Endothelial cell (in vitro differentiated cells): ENCODE measurements around the gene CENPM. TPM values are rescaled to one million over a fixed set of nuclear protein-coding genes. Genes with fewer than 3 reads are reported as not detected.

Source experiments
- DNase-seq: peaks from one replicate; pipeline ENCODE4 v3.0.0; 2021; ENCODE audit warnings: low spot score
- H3K27ac Mint-ChIP-seq: one replicate; pipeline ENCODE4 v1.8.0; 2021; ENCODE audit warnings: mixed read lengths, inconsistent platforms; ENCODE audit not compliant: unreplicated experiment
- H3K27me3 Mint-ChIP-seq: one replicate; pipeline ENCODE4 v1.8.0; 2021; ENCODE audit warnings: mild to moderate bottlenecking, moderate library complexity, mixed read lengths, inconsistent platforms; ENCODE audit not compliant: unreplicated experiment
- H3K36me3 Mint-ChIP-seq: one replicate; pipeline ENCODE4 v1.8.0; 2021; ENCODE audit warnings: mild to moderate bottlenecking, low read depth, mixed read lengths, inconsistent platforms; ENCODE audit not compliant: unreplicated experiment
- H3K4me1 Mint-ChIP-seq: one replicate; pipeline ENCODE4 v1.8.0; 2021; ENCODE audit warnings: mild to moderate bottlenecking, mixed read lengths, inconsistent platforms; ENCODE audit not compliant: unreplicated experiment
- H3K4me3 Mint-ChIP-seq: one replicate; pipeline ENCODE4 v1.8.0; 2021; ENCODE audit warnings: mild to moderate bottlenecking, mixed read lengths, inconsistent platforms; ENCODE audit not compliant: unreplicated experiment
- H3K9me3 Mint-ChIP-seq: one replicate; pipeline ENCODE4 v1.8.0; 2021; ENCODE audit warnings: mixed read lengths, inconsistent platforms; ENCODE audit not compliant: unreplicated experiment
- CTCF ChIP-seq: fragments of 200-600 bp; sonication (generic); IDR thresholded peaks from one replicate; pipeline ENCODE4 v1.5.0; 2021; ENCODE audit warnings: antibody characterized with exemption; ENCODE audit not compliant: unreplicated experiment
- total RNA-seq: library from RNA; stranded (reverse); fragmentation: NEBNext Ultra II Directional; extraction: Animal tissue kit (Norgen Biotek cat#: 25700); gene quantifications from one replicate; pipeline ENCODE4 v1.2.1, GENCODE V29; 2021; ENCODE audit not compliant: unreplicated experiment

The CENPM gene
- total RNA-seq, 1 donor from 2014 or later = 5.2 TPM

GRCh38 chr22:41978732-41979131, 31.8 kb upstream of the CENPM start:
- no peak overlapping the region for H3K27ac Mint-ChIP-seq

DNA sequence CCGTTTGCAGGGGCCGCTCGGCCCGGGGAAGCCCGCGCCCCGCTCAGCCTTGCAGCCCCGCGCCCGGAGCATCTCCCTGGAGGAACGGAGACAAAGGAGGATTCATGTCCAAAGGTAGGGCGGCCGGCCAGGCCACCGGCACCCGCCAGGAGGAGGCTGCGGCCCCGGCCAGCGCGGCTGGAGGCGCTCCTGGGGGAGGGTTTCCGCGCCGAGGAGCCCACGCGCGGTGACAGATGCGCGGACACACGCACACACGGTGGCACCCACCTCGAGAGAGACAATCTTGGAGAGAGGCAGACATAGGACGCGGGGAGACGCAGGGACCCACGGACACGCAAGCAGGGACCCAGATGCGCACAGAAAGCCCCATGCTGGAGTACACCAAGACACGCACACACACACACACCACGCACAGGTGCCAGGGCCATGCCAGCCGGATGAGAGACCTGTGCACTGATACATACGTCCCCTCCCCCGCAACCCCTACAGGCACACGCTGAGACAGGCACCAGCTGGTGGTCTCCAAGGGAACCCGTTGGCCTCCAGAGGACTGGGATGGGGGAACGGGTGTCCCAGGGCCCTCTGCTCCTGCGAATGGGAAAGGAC, 30.1 kb upstream of the CENPM start:
- Mint-ChIP-seq H3K27me3 (peaks cover 23% of the 10 kb centered on the region), H3K4me1 (no peaks in the 10 kb centered on the region)

More at GRCh38 chr22:41978732-41979131, 31.8 kb upstream of the CENPM start:
- H3K27me3 Mint-ChIP-seq = peaks cover 16% of the 10 kb centered on the region
- no peaks in the 10 kb centered on the region for H3K9me3 Mint-ChIP-seq
- no peaks in the 10 kb centered on the region for H3K36me3 Mint-ChIP-seq
- H3K4me3 Mint-ChIP-seq = no peak overlapping the region
- DNase-seq = no peak
- no peaks in the 10 kb centered on the region for H3K4me1 Mint-ChIP-seq
- TF ChIP-seq CTCF = no peak

DNA sequence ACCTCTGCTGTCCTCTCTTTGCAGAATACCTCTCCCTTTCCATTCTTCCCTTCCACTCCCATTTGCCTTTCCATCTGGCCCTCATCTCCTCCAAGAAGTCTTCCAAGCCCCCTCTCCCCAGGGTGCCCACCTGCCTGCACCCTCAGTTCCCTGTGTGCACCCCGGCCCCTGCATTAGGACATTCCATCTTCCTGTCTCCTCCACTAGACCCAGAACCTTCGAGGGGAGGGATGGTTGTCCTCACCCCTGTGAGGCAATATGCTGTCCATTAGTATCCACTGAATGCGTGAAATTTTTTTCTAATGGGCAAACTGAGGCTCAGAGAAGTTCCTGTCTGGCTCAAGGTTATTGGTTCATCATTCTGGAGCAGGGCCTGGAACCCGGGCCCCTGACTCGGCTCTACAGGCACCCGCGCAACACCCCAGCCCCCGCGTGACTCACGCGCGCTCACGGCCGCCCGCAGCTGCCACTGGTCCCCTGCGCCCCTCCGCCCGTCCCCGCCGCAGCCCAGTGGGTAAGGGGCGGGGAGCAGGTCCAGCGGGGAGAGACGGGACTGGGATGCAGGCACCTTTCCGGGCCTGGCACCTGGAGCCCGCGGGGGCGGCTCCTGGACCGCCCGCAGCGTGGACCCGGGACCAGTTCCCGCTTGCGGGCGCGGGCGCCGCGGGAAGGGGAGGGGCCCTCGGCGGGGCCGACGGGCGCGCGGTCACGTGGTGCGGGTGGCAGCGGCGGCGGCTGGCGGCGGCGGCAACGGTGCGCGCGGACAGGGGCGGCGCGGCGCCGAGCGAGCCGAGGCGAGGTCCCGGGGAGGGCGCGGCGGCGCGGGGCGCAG, 29.3 kb upstream of the CENPM start:
- H3K9me3 Mint-ChIP-seq = no peaks in the 10 kb centered on the region
- no peak for TF ChIP-seq CTCF
- DNase-seq = no peak
- H3K27ac Mint-ChIP-seq = no peak overlapping the region
- H3K27me3 Mint-ChIP-seq = peaks cover 24% of the 10 kb centered on the region
- peaks cover 3% of the 10 kb centered on the region for H3K36me3 Mint-ChIP-seq
- H3K4me3 Mint-ChIP-seq = peak overlapping the region; percentile 43
- no peaks in the 10 kb centered on the region for H3K4me1 Mint-ChIP-seq

More for the DNA sequence above, 30.1 kb upstream of the CENPM start:
- no peak for DNase-seq
- Mint-ChIP-seq H3K9me3 (no peaks in the 10 kb centered on the region), H3K36me3 (peaks cover 3% of the 10 kb centered on the region), H3K4me3 (no peak overlapping the region), H3K27ac (no peak overlapping the region)
- no peak for TF ChIP-seq CTCF

GRCh38 chr22:41975299-41976069, 28.5 kb upstream of the CENPM start:
- H3K27me3 Mint-ChIP-seq = peaks cover 24% of the 10 kb centered on the region
- no peak for DNase-seq

More at GRCh38 chr22:41975299-41976069, 28.5 kb upstream of the CENPM start:
- TF ChIP-seq CTCF = no peak
- Mint-ChIP-seq H3K4me1 (no peaks in the 10 kb centered on the region), H3K27ac (no peak overlapping the region), H3K36me3 (peaks cover 3% of the 10 kb centered on the region), H3K9me3 (no peaks in the 10 kb centered on the region), H3K4me3 (peak overlapping the region; percentile 43)
